Measurements from ENCODE around the gene ZNF277.

- TF ChIP-seq OSR1 (CRISPR knock-in tag; IDR thresholded peaks at IDR 0.05) (no peak), PATZ1 (CRISPR knock-in tag; IDR thresholded peaks at IDR 0.05; ENCODE audit: borderline replicate concordance) (no peak), CREB5 (CRISPR knock-in tag; IDR thresholded peaks at IDR 0.05; ENCODE audit: low read depth) (no peak)
These were observed 180.1 kb downstream of the ZNF277 start for GRCh38 chr7:112386619-112387018.

All from SK-N-SH treated with all-trans-retinoic acid at 6 μM for 48 hours (cell line).